IMR-90 (cell line): Measurements from ENCODE around the gene LRP1B. TPM values are rescaled to one million over a fixed set of nuclear protein-coding genes. Genes with fewer than 3 reads are reported as not detected.

Experiments used
- ATAC-seq: fragments of 200-7000 bp; cut with Tn5 transposase; 2 replicates; pipeline ENCODE4 v1.9.1; 2020; ENCODE audit warnings: low read depth, mild to moderate bottlenecking, moderate library complexity
- BruUV-seq: library from RNA; stranded (reverse); fragments of 400-500 nt; replicated peaks from 2 replicates; lab custom pipeline; 2021; lab: Mats Ljungman, UMichigan
- CTCF ChIA-PET: fragments of 300-600 bp; formaldehyde crosslinking; extraction: SDS; loops from one replicate; lab custom pipeline; 2021; ENCODE audit warnings: antibody characterized with exemption; lab: Yijun Ruan, JAX
- POLR2A ChIA-PET: fragments of 300-600 bp; sonication (Branson Sonifier 250); formaldehyde crosslinking; loops from one replicate; lab custom pipeline; 2022; ENCODE audit warnings: antibody characterized with exemption; ENCODE audit not compliant: unreplicated experiment; lab: Charles Lee
- DNase-seq: peaks from one replicate; pipeline ENCODE4 v3.0.0; 2013
- H2AFZ ChIP-seq: replicated peaks from 2 replicates; pipeline ENCODE3; 2013; ENCODE audit warnings: low read length, mild to moderate bottlenecking; ENCODE audit not compliant: poor library complexity
- H2AK5ac ChIP-seq: 2 replicates; pipeline ENCODE4 v1.6.1; 2013; ENCODE audit warnings: low read depth, low read length, inconsistent platforms
- H2AK9ac ChIP-seq: replicated peaks from 2 replicates; pipeline ENCODE3; 2013; ENCODE audit warnings: mild to moderate bottlenecking, low read depth, low read length, moderate library complexity; ENCODE audit not compliant: poor library complexity
- H2BK120ac ChIP-seq: 2 replicates; pipeline ENCODE4 v1.6.1; 2013; ENCODE audit warnings: low read depth, low read length, inconsistent platforms
- H2BK15ac ChIP-seq: 3 replicates; pipeline ENCODE4 v1.6.1; 2013; ENCODE audit warnings: low read depth, low read length, inconsistent platforms
- H2BK20ac ChIP-seq: 2 replicates; pipeline ENCODE4 v1.6.1; 2013; ENCODE audit warnings: low read depth, mild to moderate bottlenecking, inconsistent platforms, low read length, moderate library complexity
- H2BK5ac ChIP-seq: 2 replicates; pipeline ENCODE4 v1.6.1; 2013; ENCODE audit warnings: mild to moderate bottlenecking, low read depth, low read length, inconsistent platforms; ENCODE audit not compliant: poor library complexity, severe bottlenecking
- H3K14ac ChIP-seq: replicated peaks from 2 replicates; pipeline ENCODE4 v1.6.1; 2013; ENCODE audit warnings: low read depth, low read length, inconsistent platforms
- H3K18ac ChIP-seq: 2 replicates; pipeline ENCODE4 v1.6.1; 2013; ENCODE audit warnings: low read depth, low read length, control low read depth
- H3K23ac ChIP-seq: 2 replicates; pipeline ENCODE4 v1.6.1; 2013; ENCODE audit warnings: low read depth, low read length, inconsistent platforms
- H3K27ac ChIP-seq: 2 replicates; pipeline ENCODE4 v1.5.1; 2013; ENCODE audit warnings: mild to moderate bottlenecking, control low read depth, low read length; ENCODE audit not compliant: insufficient read depth
- H3K27me3 ChIP-seq: 2 replicates; pipeline ENCODE4 v1.6.1; 2013; ENCODE audit warnings: low read length; ENCODE audit not compliant: control insufficient read depth, insufficient read depth
- H3K36me3 ChIP-seq: 2 replicates; pipeline ENCODE4 v1.6.1; 2013; ENCODE audit warnings: low read length, mixed read lengths; ENCODE audit not compliant: control insufficient read depth, insufficient read depth
- H3K4ac ChIP-seq: 2 replicates; pipeline ENCODE4 v1.6.1; 2013; ENCODE audit warnings: low read depth, low read length, inconsistent platforms
- H3K4me1 ChIP-seq: 2 replicates; pipeline ENCODE4 v1.6.1; 2013; ENCODE audit warnings: low read length, mixed read lengths; ENCODE audit not compliant: control insufficient read depth, insufficient read depth
- H3K4me2 ChIP-seq: 2 replicates; pipeline ENCODE4 v1.6.1; 2013; ENCODE audit warnings: low read depth, mild to moderate bottlenecking, control low read depth, low read length, moderate library complexity
- H3K4me3 ChIP-seq: 2 replicates; pipeline ENCODE4 v1.5.1; 2013; ENCODE audit warnings: low read depth, mild to moderate bottlenecking, control low read depth, low read length, moderate library complexity; ENCODE audit not compliant: insufficient read depth
- H3K56ac ChIP-seq: 2 replicates; pipeline ENCODE4 v1.6.1; 2013; ENCODE audit warnings: low read length, inconsistent platforms; ENCODE audit not compliant: insufficient read depth; ENCODE audit errors: extremely low read depth
- H3K79me1 ChIP-seq, 2 experiments: 2 replicates each; pipeline ENCODE4 v1.6.1; 2013; ENCODE audit warnings: low read length in 2 of 2, inconsistent platforms in 1 of 2, low read depth in 1 of 2
- H3K9ac ChIP-seq: 2 replicates; pipeline ENCODE4 v1.6.1; 2013; ENCODE audit warnings: low read depth, low read length, control low read depth
- H3K9me1 ChIP-seq: 2 replicates; pipeline ENCODE4 v1.6.1; 2013; ENCODE audit warnings: low read length, inconsistent platforms; ENCODE audit not compliant: insufficient read depth
- H3K9me3 ChIP-seq: 2 replicates; pipeline ENCODE4 v1.6.1; 2013; ENCODE audit warnings: low read length; ENCODE audit not compliant: control insufficient read depth, insufficient read depth
- H4K20me1 ChIP-seq: 2 replicates; pipeline ENCODE4 v1.6.1; 2013; ENCODE audit warnings: low read length, inconsistent platforms; ENCODE audit not compliant: insufficient read depth
- H4K5ac ChIP-seq: 2 replicates; pipeline ENCODE4 v1.6.1; 2013; ENCODE audit warnings: mild to moderate bottlenecking, low read depth, low read length, control low read depth
- H4K8ac ChIP-seq, 2 experiments: 2 replicates each; pipeline ENCODE4 v1.6.1; 2013; ENCODE audit warnings: low read depth in 2 of 2, low read length in 2 of 2, control low read depth in 1 of 2, inconsistent platforms in 1 of 2
- H4K91ac ChIP-seq: 2 replicates; pipeline ENCODE4 v1.6.1; 2013; ENCODE audit warnings: low read depth, low read length, inconsistent platforms; ENCODE audit not compliant: insufficient read depth
- CHD1 ChIP-seq: IDR thresholded peaks from 2 replicates; pipeline ENCODE4 v1.6.1; 2012; ENCODE audit warnings: low read depth, low read length, improper control_type of control experiment
- MAZ ChIP-seq: IDR thresholded peaks from 2 replicates; pipeline ENCODE4 v1.6.1; 2012; ENCODE audit warnings: low read depth, mild to moderate bottlenecking, low read length, improper control_type of control experiment, moderate library complexity, borderline replicate concordance
- RCOR1 ChIP-seq: IDR thresholded peaks from 2 replicates; pipeline ENCODE4 v1.6.1; 2012; ENCODE audit warnings: mild to moderate bottlenecking, low read length, improper control_type of control experiment; ENCODE audit not compliant: insufficient replicate concordance
- USF2 ChIP-seq: fragments of 150-350 bp; IDR thresholded peaks from 2 replicates; pipeline ENCODE4 v1.6.1; 2017; ENCODE audit warnings: mild to moderate bottlenecking, antibody characterized with exemption, low read length, low read depth
- WGBS, 2 experiments: methylation state at CpG; one replicate each; pipeline versions ENCODE4 v1.1.5 to v1.1.7; 2013; ENCODE audit warnings: missing lambda C conversion rate in 2 of 2; ENCODE audit not compliant: insufficient read length in 1 of 2; ENCODE audit errors: extremely low coverage in 2 of 2; 5-methylcytosine and 5-hydroxymethylcytosine counted together
- dilution Hi-C: fragments of 300-500 bp; cut with HindIII; formaldehyde crosslinking; loops from one replicate; pipeline ENCODE4 v1.14.3; 2018; ENCODE audit warnings: low sequenced_read_pairs; ENCODE audit not compliant: unreplicated experiment
- in situ Hi-C: fragments of 300-500 bp; cut with MboI; formaldehyde crosslinking; loops from 3 replicates; pipeline ENCODE4 v1.14.3; 2019; ENCODE audit warnings: low sequenced_read_pairs, inconsistent platforms, mixed read lengths
- intact Hi-C: fragments of 100-400 bp; cut with micrococcal nuclease; formaldehyde crosslinking; loops from 2 replicates; pipeline ENCODE4 v1.10.0; 2022
- polyA plus RNA-seq, 3 experiments: library from polyadenylated mRNA; depleted of rRNA; stranded (reverse); fragments of >200 nt; gene quantifications; 2 replicates each; pipeline ENCODE4 v1.2.3, GENCODE V29; 2012; ENCODE audit warnings: low replicate concordance in 1 of 3
- total RNA-seq: library from RNA; depleted of rRNA; stranded (reverse); fragments of >200 nt; gene quantifications from 2 replicates; pipeline ENCODE4 v1.2.3, GENCODE V29; 2012

Gene LRP1B
- total and polyA plus RNA-seq, 2 of the 4 experiments (the other 2 are of a cell fraction) = under 0.01 to 0.02 TPM

DNA sequence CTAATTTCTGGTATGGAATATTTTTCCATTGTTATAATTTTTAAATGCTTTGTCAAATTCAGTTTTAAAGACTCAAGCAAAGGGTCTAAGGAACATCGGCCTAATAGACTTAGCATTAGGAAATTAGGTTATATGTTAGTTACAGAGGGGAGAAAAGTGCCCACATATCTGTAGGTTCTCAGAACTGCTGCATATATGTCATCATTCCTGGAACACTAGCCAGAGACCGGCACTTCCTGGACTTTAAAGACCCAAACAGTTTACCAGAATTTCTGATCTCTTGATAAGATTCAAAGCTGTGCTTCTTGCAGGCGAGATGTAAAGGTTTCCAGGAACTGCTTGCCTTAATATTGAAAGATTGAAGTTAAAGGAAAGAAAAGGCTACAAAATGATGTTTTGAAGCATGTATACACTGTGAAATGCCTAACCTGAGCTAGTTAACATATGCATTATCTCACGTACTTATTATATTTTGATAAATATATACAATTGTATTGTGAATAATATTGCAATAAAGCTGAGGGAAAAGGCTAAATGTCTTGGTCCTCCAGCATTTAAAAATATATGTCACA is 993.6 kb downstream of the LRP1B start:
- H4K20me1 ChIP-seq = no peaks in the 10 kb centered on the region
- no peak overlapping the region for H3K23ac ChIP-seq
- no peak overlapping the region for H3K27ac ChIP-seq
- no peak overlapping the region for H3K14ac ChIP-seq
- H3K4me3 ChIP-seq = no peak overlapping the region
- no peak overlapping the region for H3K9ac ChIP-seq
- no peaks in the 10 kb centered on the region for H3K4me1 ChIP-seq
- H2BK20ac ChIP-seq = no peak overlapping the region
- ChIA-PET CTCF (no interaction called here), POLR2A (no interaction called here)
- no TSS peak for BruUV-seq
- H3K56ac ChIP-seq = no peak overlapping the region
- no peak overlapping the region for H2BK120ac ChIP-seq
- dilution Hi-C loops (no loop called here), in situ Hi-C loops (no loop called here), intact Hi-C loops (no loop called here)
- no peak overlapping the region for H2AK9ac ChIP-seq
- ATAC-seq (no peak), DNase-seq (no peak)
- no CpG with 5 or more reads among the region's 4 CpGs for WGBS, 2 experiments
- no peaks in the 10 kb centered on the region for H3K9me1 ChIP-seq
- no peak for TF ChIP-seq USF2
- TF ChIP-seq RCOR1 = no peak
- TF ChIP-seq MAZ = no peak
- no peak for TF ChIP-seq CHD1
- H2BK5ac ChIP-seq = no peak overlapping the region
- no peak overlapping the region for H4K91ac ChIP-seq
- H2BK15ac ChIP-seq = no peak overlapping the region
- H4K8ac ChIP-seq = no peak overlapping the region
- H2AFZ ChIP-seq = no peak overlapping the region
- no peak overlapping the region for H3K4me2 ChIP-seq
- H3K9me3 ChIP-seq = no peaks in the 10 kb centered on the region
- no peak overlapping the region for H3K4ac ChIP-seq
- H3K79me1 ChIP-seq = no peaks in the 10 kb centered on the region
- H3K36me3 ChIP-seq = no peaks in the 10 kb centered on the region
- no peak overlapping the region for H2AK5ac ChIP-seq
- H3K18ac ChIP-seq = no peak overlapping the region
- H3K27me3 ChIP-seq = no peaks in the 10 kb centered on the region
- H4K5ac ChIP-seq = no peak overlapping the region
